HG03432 (cell line): ENCODE data around the gene ALOX12B.
"Not testable (repeated sequence)": the region's sequence is repeated elsewhere in the genome, so short reads cannot be mapped to it uniquely, and the experiment has no call there.

Experiments used
- ATAC-seq: cut with Tn5 transposase; IDR thresholded peaks from one replicate; pipeline ENCODE4 v1.9.1; 2021; ENCODE audit warnings: mild to moderate bottlenecking, moderate library complexity; ENCODE audit not compliant: unreplicated experiment

The ALOX12B gene

GRCh38 chr17:8119581-8120519, 32.3 kb upstream of the ALOX12B start:
- peak; percentile 34 for ATAC-seq

- ATAC-seq = peak; percentile 41
Measured at GRCh38 chr17:8118769-8119580, 31.5 kb upstream of the ALOX12B start.

GRCh38 chr17:8117980-8118768, 30.7 kb upstream of the ALOX12B start, which contains the start of gene ALOXE3:
ALOXE3 (minus strand) TSS chr17:8118514; CDS start chr17:8117990, 524 bp downstream.
- ATAC-seq = no peak

- no peak for ATAC-seq
Measured at GRCh38 chr17:8117367-8117979, 30.0 kb upstream of the ALOX12B start.

- no peak for ATAC-seq
Measured at GRCh38 chr17:8116776-8117175, 29.3 kb upstream of the ALOX12B start.

GRCh38 chr17:8110907-8111306, 23.4 kb upstream of the ALOX12B start:
- no peak for ATAC-seq

GRCh38 chr17:8110456-8110804, 22.9 kb upstream of the ALOX12B start:
- no peak for ATAC-seq

GRCh38 chr17:8109661-8110455, 22.3 kb upstream of the ALOX12B start:
- no peak for ATAC-seq

- no peak for ATAC-seq
Measured at GRCh38 chr17:8108972-8109660, 21.6 kb upstream of the ALOX12B start.

GRCh38 chr17:8106980-8107379, 19.5 kb upstream of the ALOX12B start:
- not testable (repeated sequence) for ATAC-seq

GRCh38 chr17:8105957-8106398, 18.5 kb upstream of the ALOX12B start:
- no peak for ATAC-seq

- ATAC-seq = no peak
Measured at GRCh38 chr17:8104911-8105310, 17.4 kb upstream of the ALOX12B start.

GRCh38 chr17:8103549-8103948, 16.0 kb upstream of the ALOX12B start:
- no peak for ATAC-seq

GRCh38 chr17:8101721-8102120, 14.2 kb upstream of the ALOX12B start:
- ATAC-seq = no peak

- no peak for ATAC-seq
Measured at GRCh38 chr17:8100763-8101162, 13.2 kb upstream of the ALOX12B start.

- ATAC-seq = no peak
Measured at GRCh38 chr17:8100111-8100510, 12.6 kb upstream of the ALOX12B start.

- ATAC-seq = no peak
Measured at GRCh38 chr17:8096541-8096940, 9.0 kb upstream of the ALOX12B start.

GRCh38 chr17:8095361-8095760, 7.8 kb upstream of the ALOX12B start:
- ATAC-seq = no peak

GRCh38 chr17:8091033-8091687, 3.6 kb upstream of the ALOX12B start:
- ATAC-seq = no peak
